Activated naive CD4-positive, alpha-beta T cell treated with anti-CD3 and anti-CD28 coated beads for 36 hours (primary cell): ENCODE data around the gene VSIG10. TPM values are rescaled to one million over a fixed set of nuclear protein-coding genes. Genes with fewer than 3 reads are reported as not detected.
A peak's percentile ranks its signal among the peaks of the same experiment; 100 is the strongest.

Source experiments
- CTCF ChIA-PET: fragments of 350-600 bp; sonication (Branson Sonifier 250); formaldehyde crosslinking; loops from one replicate; lab custom pipeline; 2021; ENCODE audit warnings: antibody characterized with exemption; lab: Charles Lee
- DNase-seq: peaks from one replicate; pipeline ENCODE4 v3.0.0-alpha.2; 2020
- H3K27ac Mint-ChIP-seq: one replicate; pipeline ENCODE4 v1.8.0; 2021; ENCODE audit warnings: mild to moderate bottlenecking, mixed read lengths
- H3K27me3 Mint-ChIP-seq: one replicate; pipeline ENCODE4 v1.8.0; 2021; ENCODE audit warnings: low read depth, mixed read lengths
- H3K36me3 Mint-ChIP-seq: one replicate; pipeline ENCODE4 v1.8.0; 2021; ENCODE audit warnings: low read depth, mixed read lengths
- H3K4me1 Mint-ChIP-seq: one replicate; pipeline ENCODE4 v1.8.0; 2021; ENCODE audit warnings: low read depth, mixed read lengths
- H3K4me3 Mint-ChIP-seq: one replicate; pipeline ENCODE4 v1.8.0; 2021; ENCODE audit warnings: mild to moderate bottlenecking, moderate library complexity, mixed read lengths
- H3K9me3 Mint-ChIP-seq: one replicate; pipeline ENCODE4 v1.8.0; 2021; ENCODE audit warnings: mixed read lengths
- intact Hi-C: fragments of 100-400 bp; cut with micrococcal nuclease; formaldehyde crosslinking; loops from one replicate; pipeline ENCODE4 v1.15.1; 2023
- total RNA-seq, 2 experiments: library from RNA; stranded (reverse); gene quantifications; one replicate each; pipeline ENCODE4 v1.2.3, GENCODE V29; 2021

The VSIG10 gene
- total RNA-seq, 2 experiments from 2014 or later, result 1.7 to 2.4 TPM

DNA sequence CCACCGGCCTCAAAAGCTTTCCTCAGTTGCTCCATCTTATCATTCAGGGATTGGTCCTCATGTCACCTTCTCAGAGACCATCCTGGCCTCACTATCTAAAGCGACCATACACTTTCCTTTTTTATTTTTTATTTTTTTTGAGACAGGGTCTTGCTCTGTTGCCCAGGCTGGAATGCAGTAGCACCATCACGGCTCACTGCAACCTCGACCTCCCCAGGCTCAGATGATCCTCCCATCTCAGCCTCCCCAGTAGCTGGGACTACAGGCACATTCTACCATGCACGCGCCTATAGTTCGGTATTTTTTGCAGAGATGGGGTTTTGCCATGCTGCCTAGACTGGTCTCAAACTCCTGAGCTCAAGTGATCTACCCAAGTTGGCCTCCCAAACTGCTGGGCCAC lies 45.6 kb downstream of the VSIG10 start:
- H3K36me3 Mint-ChIP-seq, result no peaks in the 10 kb centered on the region
- no peak for DNase-seq
- no peak overlapping the region for H3K4me3 Mint-ChIP-seq
- intact Hi-C loops, result no loop called here
- peaks cover 29% of the 10 kb centered on the region for H3K4me1 Mint-ChIP-seq
- CTCF ChIA-PET, result interaction anchor here (0.7 to 4.4 kb wide), 7 partner anchors 10 to 318 kb away, joined by 3 to 34 read pairs (median 4); partner anchors contain the start of gene SUDS3
- no peak overlapping the region for H3K27ac Mint-ChIP-seq
- H3K9me3 Mint-ChIP-seq, result no peaks in the 10 kb centered on the region
- no peaks in the 10 kb centered on the region for H3K27me3 Mint-ChIP-seq

DNA sequence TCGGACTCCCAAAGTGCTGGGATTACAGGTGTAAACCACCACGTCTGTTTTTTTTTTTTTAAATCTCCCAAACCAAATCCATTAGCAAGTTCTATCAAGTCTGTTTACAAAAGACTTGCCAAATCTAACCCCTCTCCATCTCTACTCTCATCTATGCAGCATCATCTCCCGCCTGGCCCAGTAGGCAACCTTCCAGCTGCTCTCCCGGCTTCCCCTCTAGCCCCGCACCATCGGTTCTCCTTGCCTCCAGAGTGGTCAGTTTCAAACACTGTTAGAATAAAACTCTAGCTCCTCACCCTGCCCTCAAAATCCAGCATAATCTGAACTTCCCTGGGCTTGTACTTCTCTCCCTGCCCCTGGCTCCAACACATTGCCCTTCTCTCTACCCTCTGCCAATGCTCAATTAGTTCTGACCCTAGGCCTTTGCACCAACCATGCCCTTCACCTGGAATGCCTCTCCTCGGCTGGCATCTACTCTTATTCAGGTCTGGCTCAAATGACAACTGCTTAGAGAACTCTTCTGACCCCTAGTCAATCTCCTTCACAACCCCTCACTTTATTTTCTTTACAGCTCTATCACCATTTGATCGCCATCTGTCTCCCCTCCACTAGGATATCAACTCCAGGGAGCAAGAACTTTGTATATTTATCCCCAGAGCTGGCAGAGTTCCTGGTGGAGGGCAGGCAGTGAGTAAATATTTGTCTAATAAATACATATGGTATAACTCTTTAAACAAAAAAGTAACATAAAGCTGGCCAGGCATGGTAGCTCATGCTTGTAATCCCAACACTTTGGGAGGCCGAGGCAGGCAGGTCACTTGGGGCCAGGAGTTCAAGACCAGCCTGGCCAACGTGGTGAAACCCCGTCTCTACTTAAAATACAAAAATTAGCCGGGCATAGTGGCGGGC lies 47.7 kb downstream of the VSIG10 start:
- H3K27me3 Mint-ChIP-seq, result no peaks in the 10 kb centered on the region
- peaks cover 13% of the 10 kb centered on the region for H3K36me3 Mint-ChIP-seq
- H3K4me1 Mint-ChIP-seq, result peaks cover 39% of the 10 kb centered on the region
- intact Hi-C loops, result loop anchor here (1.0 kb wide), 3 partner anchors 21 to 181 kb away; partner anchors contain the start of gene RFC5
- CTCF ChIA-PET, result interaction anchor here (0.6 to 4.4 kb wide), 12 partner anchors 9 to 1100 kb away, joined by 3 to 34 read pairs (median 4); no protein-coding TSS in a partner anchor
- DNase-seq, result no peak
- H3K27ac Mint-ChIP-seq, result no peak overlapping the region
- no peak overlapping the region for H3K4me3 Mint-ChIP-seq
- no peaks in the 10 kb centered on the region for H3K9me3 Mint-ChIP-seq

DNA sequence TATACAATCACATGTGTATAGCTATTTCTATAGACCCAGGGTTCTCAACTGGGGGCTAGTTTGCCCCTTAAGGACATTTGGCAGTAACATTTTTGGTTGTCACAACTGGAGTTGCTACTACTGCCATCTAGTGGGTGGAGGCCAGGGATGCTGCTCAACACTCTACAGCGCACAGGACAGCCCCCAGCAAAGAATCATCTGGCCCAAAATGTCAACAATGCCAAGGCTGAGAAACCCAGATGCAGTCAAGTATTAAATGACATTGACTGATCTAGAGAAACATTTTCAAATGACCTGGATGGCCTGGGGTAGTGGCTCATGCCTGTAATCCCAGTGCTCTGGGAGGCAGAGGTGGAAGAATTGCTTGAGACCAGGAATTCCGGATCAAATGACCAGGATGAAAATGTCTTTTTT lies 48.7 kb downstream of the VSIG10 start:
- Mint-ChIP-seq H3K36me3 (peaks cover 17% of the 10 kb centered on the region), H3K4me3 (no peak overlapping the region), H3K27ac (no peak overlapping the region), H3K27me3 (no peaks in the 10 kb centered on the region), H3K9me3 (no peaks in the 10 kb centered on the region), H3K4me1 (peaks cover 42% of the 10 kb centered on the region)
- intact Hi-C loops, result loop anchor here (1.0 kb wide), 3 partner anchors 20 to 180 kb away; partner anchors contain the start of gene RFC5
- CTCF ChIA-PET, result interaction anchor here (0.7 to 4.4 kb wide), 11 partner anchors 9 to 318 kb away, joined by 3 to 34 read pairs (median 6); partner anchors contain the start of genes RFC5 and TAOK3
- DNase-seq, result peak; percentile 85

DNA sequence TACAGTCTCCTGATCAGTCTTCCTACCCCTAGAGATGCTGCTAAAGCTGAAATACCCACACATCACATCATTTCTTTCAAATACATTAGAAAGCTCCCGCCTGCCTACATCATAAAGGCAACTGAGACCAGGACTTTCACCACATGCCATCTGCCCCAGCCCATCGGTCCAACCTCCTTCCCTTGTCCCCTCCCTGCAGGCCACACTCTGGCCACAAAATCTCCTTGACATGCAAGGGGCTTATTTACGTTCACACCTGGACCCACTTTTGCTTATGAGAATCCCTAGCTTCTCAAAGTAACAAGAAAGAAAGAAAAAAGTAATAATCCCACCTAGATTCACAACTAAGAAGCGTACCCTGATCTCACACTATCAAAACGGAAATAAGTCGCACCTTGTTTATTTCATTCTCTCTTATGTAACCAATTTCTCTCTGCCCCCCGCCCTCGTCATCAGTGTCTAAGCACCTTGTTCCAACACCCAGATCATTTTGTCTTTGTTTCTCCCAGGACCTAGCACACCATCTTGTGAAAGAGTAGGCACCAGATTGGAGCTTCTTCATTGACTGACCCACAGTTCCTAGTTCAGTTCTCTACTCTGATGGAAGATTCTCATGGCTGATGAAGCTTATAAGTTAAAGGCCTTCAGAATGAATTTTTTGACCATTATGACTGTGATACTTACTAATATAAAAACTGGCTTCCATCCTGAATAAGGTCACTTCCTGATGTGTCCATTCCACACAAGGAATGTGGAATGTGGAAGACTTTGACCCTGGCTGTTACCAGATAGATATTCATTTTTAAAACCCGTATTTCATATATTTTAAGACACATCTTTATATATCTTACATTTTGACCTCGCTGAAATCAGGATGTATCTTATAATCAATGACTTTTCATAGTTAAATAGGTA lies 50.5 kb downstream of the VSIG10 start:
- H3K9me3 Mint-ChIP-seq, result no peaks in the 10 kb centered on the region
- CTCF ChIA-PET, result interaction anchor here (0.6 to 2.5 kb wide), 4 partner anchors 9 to 24 kb away, joined by 3 to 12 read pairs (median 3); no protein-coding TSS in a partner anchor
- intact Hi-C loops, result no loop called here
- H3K4me1 Mint-ChIP-seq, result peaks cover 32% of the 10 kb centered on the region
- H3K36me3 Mint-ChIP-seq, result peaks cover 22% of the 10 kb centered on the region
- no peak for DNase-seq
- no peaks in the 10 kb centered on the region for H3K27me3 Mint-ChIP-seq
- H3K27ac Mint-ChIP-seq, result peak overlapping the region; percentile 0
- H3K4me3 Mint-ChIP-seq, result no peak overlapping the region

DNA sequence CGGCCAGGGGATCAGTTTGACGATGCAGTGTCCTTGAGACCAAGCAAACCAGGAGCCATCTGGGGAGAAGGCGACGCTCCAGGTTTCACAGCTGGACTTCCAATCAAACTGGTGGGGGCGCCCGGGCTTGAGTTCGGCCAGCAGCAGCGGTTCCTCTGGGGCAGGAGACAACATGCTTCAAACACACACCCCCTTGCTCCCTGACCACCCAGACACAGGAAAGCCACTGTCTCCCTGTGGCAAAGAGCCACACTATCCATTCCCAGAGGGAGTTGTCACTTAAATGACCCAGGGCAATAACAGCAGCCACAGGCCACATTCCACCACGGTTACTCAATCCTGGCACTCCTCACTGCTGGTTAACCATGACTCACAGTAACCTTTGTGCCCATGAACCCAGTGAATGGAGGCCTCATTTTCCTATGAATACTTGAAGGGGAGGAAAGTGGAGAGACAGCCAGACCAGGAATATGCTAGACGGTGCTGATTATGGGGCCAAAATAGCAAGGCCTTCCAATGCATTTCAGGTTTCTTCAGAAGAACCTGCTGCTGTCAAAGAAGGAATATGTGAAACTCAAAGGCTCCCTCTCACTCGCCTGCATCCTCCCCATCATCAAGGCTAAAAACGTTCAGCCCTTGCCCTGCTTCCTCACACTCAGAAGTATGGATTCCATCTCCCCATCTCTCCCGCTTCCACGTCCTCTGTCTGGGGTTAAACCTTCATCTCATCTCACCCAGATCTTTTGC lies 51.3 kb downstream of the VSIG10 start:
- peaks cover 22% of the 10 kb centered on the region for H3K36me3 Mint-ChIP-seq
- CTCF ChIA-PET, result interaction anchor here (1.1 kb wide), 1 partner anchor 8 kb away, joined by 3 read pairs; no protein-coding TSS in a partner anchor
- peaks cover 32% of the 10 kb centered on the region for H3K4me1 Mint-ChIP-seq
- H3K4me3 Mint-ChIP-seq, result no peak overlapping the region
- DNase-seq, result peak; percentile 50
- peak overlapping the region; percentile 50 for H3K27ac Mint-ChIP-seq
- intact Hi-C loops, result no loop called here
- H3K27me3 Mint-ChIP-seq, result no peaks in the 10 kb centered on the region
- H3K9me3 Mint-ChIP-seq, result no peaks in the 10 kb centered on the region

DNA sequence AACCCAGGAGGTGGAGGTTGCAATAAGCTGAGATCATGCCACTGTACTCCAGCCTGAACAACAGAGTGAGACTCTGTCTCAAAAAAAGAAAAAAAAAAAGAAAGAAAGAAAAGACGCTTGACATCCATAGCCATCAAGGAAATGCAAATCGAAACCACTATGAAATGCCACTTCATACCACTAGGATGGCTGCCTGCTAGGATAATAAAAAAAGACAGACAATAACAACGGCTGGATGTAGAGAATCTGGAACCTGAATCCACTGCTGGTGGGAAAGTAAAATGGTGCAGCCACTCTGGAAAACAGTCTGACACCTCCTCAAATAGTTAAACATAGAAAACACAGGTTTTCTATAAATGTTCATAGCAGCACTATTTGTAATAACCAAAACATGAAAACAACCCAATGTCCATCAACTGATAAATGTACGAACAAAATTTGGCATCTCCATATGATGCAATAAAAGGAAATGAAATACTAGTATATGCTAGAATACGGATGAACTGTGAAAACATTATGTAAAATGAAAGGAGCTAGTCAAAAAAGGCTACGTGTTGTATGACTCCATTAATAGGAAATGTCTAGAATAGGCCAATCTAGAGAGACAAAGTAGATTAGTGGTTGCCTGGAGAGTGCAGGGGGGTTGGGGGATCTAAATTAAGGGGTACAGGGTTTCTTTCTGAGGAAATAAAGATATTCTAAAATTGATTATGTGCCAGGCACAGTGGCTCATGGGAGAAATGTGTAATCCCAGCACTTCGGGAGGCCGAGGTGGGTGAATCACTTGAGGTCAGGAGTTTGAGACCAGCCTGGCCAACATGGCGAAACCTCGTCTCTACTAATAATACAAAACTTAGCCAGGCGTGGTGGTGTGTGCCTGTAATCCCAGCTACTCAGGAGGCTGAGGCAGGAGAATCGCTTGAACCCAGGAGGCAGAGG lies 52.6 kb downstream of the VSIG10 start:
- no peak overlapping the region for H3K4me3 Mint-ChIP-seq
- no peaks in the 10 kb centered on the region for H3K27me3 Mint-ChIP-seq
- CTCF ChIA-PET, result no interaction called here
- no peak overlapping the region for H3K27ac Mint-ChIP-seq
- intact Hi-C loops, result no loop called here
- DNase-seq, result no peak
- peaks cover 24% of the 10 kb centered on the region for H3K36me3 Mint-ChIP-seq
- no peaks in the 10 kb centered on the region for H3K9me3 Mint-ChIP-seq
- peaks cover 34% of the 10 kb centered on the region for H3K4me1 Mint-ChIP-seq

DNA sequence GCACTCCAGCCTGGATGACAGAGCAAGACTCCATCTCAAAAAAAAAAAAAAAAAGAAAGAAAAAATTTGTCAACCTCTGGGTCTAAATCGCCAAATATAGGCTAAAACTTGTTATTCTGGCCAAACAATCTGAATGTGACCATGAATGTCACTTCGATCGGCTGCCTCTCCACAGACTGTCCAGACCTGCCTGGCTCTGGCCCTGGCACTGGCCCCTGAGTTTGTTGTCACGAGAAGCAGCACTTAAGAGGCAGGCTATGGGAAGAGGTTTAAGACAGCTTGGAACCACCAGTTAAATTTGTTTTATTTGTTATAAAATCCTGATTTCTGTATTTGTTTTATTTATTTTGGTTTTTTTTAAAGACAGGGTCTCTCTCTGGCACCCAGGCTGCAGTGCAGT lies 57.4 kb downstream of the VSIG10 start:
- H3K36me3 Mint-ChIP-seq, result peaks cover 47% of the 10 kb centered on the region
- H3K4me3 Mint-ChIP-seq, result no peak overlapping the region
- peaks cover 52% of the 10 kb centered on the region for H3K4me1 Mint-ChIP-seq
- no peaks in the 10 kb centered on the region for H3K27me3 Mint-ChIP-seq
- intact Hi-C loops, result no loop called here
- no peaks in the 10 kb centered on the region for H3K9me3 Mint-ChIP-seq
- DNase-seq, result no peak
- CTCF ChIA-PET, result interaction anchor here (0.9 to 4.5 kb wide), 3 partner anchors 10 to 21 kb away, joined by 5 to 34 read pairs (median 20); no protein-coding TSS in a partner anchor
- no peak overlapping the region for H3K27ac Mint-ChIP-seq

DNA sequence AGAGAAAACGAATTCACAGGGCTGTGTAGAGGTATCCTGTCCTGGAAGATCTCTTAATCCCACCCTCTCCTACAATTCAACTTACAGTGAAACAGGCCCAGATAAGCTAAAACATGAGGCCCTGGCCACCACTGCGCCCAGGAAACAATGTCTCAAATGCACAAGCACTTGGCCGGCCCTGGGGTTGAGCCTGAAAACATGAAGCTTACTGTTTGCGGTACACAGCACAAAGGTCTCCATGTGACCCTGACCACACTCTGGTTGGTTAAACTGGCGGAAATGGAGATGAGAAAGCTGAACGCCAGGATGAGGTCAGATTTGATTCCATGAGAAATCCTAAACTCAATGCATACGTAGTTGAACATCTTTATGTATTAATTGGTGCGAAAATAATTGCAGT lies 59.2 kb downstream of the VSIG10 start:
- Mint-ChIP-seq H3K9me3 (no peaks in the 10 kb centered on the region), H3K4me3 (no peak overlapping the region), H3K27me3 (no peaks in the 10 kb centered on the region), H3K36me3 (peaks cover 47% of the 10 kb centered on the region), H3K27ac (peak overlapping the region; percentile 84), H3K4me1 (peaks cover 50% of the 10 kb centered on the region)
- CTCF ChIA-PET, result interaction anchor here (0.8 to 4.5 kb wide), 4 partner anchors 8 to 132 kb away, joined by 3 to 34 read pairs (median 12); no protein-coding TSS in a partner anchor
- intact Hi-C loops, result loop anchor here (1.0 to 2.0 kb wide), 2 partner anchors 9 to 1622 kb away; no protein-coding TSS in a partner anchor
- no peak for DNase-seq

DNA sequence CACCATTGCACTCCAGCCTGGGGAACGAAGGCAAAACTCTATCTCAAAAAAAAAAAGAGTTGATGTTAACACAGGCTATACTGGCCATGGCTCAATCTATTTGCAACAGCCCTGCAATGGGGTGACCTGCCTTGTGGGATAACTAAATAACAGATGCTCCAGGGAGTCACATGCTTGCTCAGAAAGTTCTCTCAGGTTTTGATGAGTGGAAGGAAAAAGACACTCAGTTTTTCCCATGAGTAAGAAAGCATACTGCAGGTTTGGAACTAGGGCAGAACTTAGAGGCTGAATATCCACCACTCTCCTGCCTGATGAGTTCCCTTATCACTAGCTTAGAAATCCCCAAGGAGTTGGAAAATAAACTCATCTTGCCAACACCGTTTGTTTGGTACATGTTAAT lies 59.7 kb downstream of the VSIG10 start:
- H3K27me3 Mint-ChIP-seq, result no peaks in the 10 kb centered on the region
- H3K4me1 Mint-ChIP-seq, result peaks cover 50% of the 10 kb centered on the region
- H3K36me3 Mint-ChIP-seq, result peaks cover 47% of the 10 kb centered on the region
- peak; percentile 38 for DNase-seq
- H3K4me3 Mint-ChIP-seq, result no peak overlapping the region
- H3K9me3 Mint-ChIP-seq, result no peaks in the 10 kb centered on the region
- H3K27ac Mint-ChIP-seq, result peak overlapping the region; percentile 84
- CTCF ChIA-PET, result interaction anchor here (3.9 to 4.5 kb wide), 2 partner anchors 9 to 12 kb away, joined by 20 to 34 read pairs; no protein-coding TSS in a partner anchor
- intact Hi-C loops, result loop anchor here (1.0 to 2.0 kb wide), 2 partner anchors 9 to 1623 kb away; no protein-coding TSS in a partner anchor

DNA sequence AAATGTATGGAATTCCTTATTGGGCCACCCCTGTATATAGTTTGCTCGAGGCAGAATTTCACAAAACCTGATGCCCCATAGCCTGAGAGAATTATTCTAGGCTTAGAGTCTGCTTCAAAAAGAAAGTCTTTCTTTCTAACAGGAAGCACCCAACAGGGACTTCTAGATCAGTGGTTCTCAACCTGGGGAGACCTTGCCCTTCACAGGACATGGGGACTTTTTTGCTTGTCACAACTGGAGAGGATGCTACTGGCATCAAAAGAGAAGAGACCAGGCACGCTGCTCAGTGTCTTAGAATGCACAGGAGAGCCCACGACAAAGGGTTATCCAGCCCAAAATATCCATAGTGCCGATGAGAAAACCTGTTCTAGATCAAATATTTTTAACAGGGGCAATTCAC lies 61.7 kb downstream of the VSIG10 start:
- CTCF ChIA-PET, result no interaction called here
- H3K9me3 Mint-ChIP-seq, result no peaks in the 10 kb centered on the region
- peaks cover 59% of the 10 kb centered on the region for H3K4me1 Mint-ChIP-seq
- no peak overlapping the region for H3K4me3 Mint-ChIP-seq
- no peaks in the 10 kb centered on the region for H3K27me3 Mint-ChIP-seq
- intact Hi-C loops, result no loop called here
- no peak overlapping the region for H3K27ac Mint-ChIP-seq
- peaks cover 59% of the 10 kb centered on the region for H3K36me3 Mint-ChIP-seq
- DNase-seq, result peak; percentile 45
